GM18868 (cell line): ENCODE measurements around the gene EPO.

ENCODE experiments used
- ATAC-seq: cut with Tn5 transposase; IDR thresholded peaks from one replicate; pipeline ENCODE4 v1.9.1; 2021; ENCODE audit warnings: mild to moderate bottlenecking, moderate library complexity; ENCODE audit not compliant: unreplicated experiment

The EPO gene

GRCh38 chr7:100682991-100683658, 37.1 kb upstream of the EPO start:
- no peak for ATAC-seq

GRCh38 chr7:100683659-100684533, 36.4 kb upstream of the EPO start:
- ATAC-seq = no peak

GRCh38 chr7:100684534-100685042, 35.7 kb upstream of the EPO start:
- no peak for ATAC-seq

DNA sequence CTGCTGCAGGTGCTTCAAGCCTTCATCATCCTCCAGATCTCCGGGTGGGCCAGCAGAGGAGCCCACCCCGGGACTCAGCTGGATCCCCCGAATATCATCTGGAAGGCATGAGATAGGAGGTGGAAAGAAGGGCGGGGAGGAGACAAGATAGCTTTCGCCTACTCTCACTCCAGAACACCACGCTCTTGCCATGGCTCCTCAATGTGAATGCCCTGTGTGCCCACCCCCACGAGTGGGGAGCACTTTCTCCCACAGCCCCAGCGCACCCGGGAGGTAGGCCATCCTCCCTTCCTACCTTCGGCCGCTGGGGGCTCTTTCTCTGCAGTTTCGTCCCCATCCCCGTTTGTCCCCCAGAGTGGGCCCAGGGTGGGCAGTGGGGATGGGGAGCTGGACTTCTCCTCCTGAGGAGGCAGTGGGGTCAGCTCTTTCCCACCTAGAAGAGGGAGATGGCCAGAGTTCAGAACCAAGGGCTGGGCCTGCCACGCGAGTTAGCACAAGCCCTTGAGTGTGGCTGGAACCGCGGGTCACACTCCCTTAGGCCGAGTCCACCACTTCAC, 35.1 kb upstream of the EPO start:
- ATAC-seq = no peak

- no peak for ATAC-seq
These were observed 34.6 kb upstream of the EPO start for GRCh38 chr7:100685631-100686145.

DNA sequence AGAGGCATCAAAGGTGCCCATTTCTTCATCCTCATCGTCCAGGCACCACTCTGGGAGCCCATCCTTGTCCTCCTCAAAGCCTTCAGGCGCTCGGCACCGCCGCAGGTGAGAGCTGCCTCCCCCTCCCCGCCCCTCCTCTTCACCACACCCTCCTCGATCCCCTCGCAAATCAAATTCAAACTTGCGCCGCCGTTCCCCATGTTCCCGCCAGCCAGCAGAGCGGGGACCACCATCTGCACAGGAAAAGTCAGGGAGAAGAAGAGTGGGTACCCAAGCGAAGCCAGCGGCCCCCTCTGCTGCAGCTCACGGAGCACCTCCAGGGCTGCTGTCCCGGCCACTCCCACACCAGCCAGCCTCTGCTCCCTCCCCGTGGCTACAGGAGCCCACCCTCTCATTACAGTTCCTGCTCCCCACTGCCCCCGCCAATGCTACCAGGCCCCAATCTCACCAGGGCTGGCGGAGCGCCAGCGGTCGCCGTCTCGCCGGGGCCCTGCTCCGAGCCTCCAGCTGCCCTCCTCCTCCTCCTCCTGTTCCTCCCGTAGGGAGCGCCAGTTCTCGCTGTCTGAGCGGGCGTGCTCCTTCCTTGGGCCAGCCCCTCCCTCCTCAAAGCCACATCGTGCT, 34.0 kb upstream of the EPO start:
- ATAC-seq = no peak

DNA sequence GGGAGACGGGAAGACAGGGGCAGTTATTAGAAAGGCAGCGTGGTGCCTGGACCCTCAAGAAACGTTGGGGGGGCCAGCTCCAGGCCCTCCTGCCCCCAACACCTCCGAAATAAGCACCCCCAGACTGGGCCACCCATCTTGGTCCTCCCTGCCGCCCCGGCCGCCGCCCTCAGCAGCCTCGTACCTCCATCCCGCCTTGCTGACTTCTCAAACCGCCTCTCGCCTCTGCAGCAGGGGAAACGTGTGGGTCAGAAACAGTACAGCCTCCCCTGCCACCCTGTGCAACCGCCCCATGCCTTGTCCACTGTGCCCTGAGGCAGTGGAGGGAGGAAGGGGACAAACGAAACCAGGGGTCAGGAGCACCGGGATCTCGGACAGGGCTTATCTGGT, 33.5 kb upstream of the EPO start:
- no peak for ATAC-seq

DNA sequence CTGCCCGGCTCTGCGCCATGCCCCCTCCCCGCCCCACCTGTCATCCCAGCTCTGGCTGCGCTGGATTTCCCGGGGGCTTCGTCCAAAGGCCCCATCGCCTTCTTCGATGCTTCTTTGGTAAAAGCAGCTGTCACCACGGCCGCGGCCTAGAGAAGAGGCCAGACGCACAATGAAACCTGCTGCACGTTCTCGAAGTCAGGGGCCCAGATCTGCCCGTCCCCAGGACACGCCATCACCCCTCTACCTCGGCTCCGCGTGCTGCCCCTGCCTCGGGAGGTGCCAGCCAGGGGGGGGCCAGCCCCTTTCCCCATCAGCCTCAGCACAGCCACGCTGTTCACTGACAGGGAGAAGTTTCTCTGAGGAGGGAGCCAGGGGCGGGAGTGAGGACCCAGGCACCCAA, 33.0 kb upstream of the EPO start:
- no peak for ATAC-seq

DNA sequence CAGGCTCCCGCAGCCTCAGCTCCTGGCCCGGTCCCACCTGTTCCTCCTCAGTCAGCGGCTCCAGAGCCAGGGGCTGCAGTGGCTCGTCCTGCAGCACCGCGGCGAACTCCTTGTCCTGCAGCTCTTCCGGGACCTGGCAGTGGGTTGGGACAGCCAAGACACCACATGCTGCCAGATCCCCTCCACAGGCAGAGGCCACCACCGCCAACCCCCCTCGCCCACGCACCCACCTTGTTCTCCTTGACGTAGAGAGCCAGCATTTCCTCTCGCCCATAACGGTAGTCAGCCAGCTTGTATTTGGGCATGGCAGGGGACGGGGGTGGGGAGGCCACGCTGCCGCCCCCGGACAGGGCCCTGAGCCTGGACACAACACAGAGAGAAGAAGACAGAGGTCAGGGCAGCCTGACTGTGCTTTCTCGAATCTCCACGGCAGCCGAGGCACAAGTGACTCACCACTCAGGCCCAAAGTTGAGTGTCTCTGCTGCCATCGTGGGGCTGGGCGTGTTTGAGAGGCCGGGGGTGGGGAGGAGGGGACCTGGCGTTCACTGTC, 32.4 kb upstream of the EPO start:
- ATAC-seq = no peak

- ATAC-seq = no peak
These were observed 31.9 kb upstream of the EPO start for GRCh38 chr7:100688326-100688860.

GRCh38 chr7:100689230-100690135, 30.8 kb upstream of the EPO start:
- ATAC-seq = no peak

- no peak for ATAC-seq
These were observed 28.3 kb upstream of the EPO start for GRCh38 chr7:100691676-100692577.

GRCh38 chr7:100692578-100692961, 27.7 kb upstream of the EPO start:
- ATAC-seq = no peak

DNA sequence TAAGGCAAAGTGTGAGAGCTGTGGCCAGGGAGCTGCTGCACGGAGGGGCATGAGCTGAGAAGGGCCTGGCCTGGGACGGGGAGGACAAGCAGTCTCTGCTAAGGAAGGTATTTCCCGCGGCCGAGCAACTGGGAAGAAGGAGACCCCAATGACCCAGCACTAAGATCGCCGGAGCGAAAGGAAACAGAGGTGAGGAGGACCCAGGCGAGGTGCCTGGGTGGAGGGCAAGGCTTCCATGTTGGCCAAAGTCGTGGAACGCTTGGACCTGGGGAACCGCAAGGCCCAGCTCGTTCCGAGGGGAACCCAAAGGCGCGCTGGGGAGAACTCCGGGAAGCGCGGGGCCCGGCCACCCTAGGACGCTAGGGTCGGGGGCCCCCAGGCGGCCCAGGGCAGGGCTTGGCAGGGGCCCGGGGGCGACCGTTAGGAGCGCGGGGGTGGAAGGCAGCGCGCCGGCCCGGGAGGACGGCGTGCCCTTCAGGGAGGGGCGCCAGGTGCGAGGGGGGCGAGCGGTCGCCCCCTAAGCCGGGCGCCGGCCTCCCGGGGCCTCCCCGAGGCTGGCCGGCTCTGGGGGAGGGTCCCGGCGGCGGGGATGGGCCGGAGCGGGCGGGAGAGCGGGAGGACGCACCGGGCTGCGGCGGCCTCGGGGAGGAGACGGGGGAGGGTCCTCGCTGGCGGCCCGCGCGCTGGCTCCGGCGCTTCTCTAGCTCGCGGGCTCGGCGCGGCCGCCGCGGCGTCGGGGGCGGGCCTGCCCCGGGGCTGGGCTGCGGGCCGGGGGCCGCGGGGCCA, 26.8 kb upstream of the EPO start:
- ATAC-seq = peak; percentile 26

DNA sequence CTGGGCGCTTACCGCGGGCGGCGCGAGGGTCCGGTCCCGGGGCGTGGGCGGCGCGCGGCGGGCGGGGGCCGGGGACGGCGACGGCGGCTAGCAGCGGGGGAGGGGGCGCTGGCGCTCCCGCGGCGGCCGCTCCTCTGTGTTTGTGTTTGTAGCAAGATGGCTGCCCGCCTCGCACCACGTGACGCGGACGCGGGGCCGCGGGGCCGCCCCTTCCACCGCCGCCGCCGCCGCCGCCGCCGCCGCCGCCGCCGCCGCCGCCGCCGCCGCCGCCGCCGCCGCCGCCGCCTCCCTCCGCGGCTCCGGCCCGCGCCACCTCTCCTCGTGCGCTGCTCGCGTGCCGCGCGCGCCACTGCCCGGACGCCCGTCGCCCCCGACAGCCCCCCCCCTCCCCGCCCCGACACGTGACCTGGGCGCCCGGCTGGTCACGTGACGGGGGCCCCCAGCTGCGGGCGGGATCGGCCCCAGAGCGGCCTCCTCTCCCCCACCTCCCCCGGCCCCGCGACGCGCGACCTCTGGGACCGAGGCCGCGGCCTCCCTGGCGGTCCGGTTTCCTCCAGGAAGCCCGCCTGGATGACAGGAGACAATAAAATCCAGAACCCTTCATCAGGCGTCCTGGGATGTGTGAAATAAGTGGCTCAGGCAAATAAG, 26.0 kb upstream of the EPO start, which contains the start of gene GIGYF1:
Gene GIGYF1 (minus strand): TSS at position 153 of the 648 bp plus-strand sequence. CDS start 6,012 bp downstream, outside the sequence.
- peak; percentile 39 for ATAC-seq

GRCh38 chr7:100696123-100696521, 24.1 kb upstream of the EPO start:
- no peak for ATAC-seq

DNA sequence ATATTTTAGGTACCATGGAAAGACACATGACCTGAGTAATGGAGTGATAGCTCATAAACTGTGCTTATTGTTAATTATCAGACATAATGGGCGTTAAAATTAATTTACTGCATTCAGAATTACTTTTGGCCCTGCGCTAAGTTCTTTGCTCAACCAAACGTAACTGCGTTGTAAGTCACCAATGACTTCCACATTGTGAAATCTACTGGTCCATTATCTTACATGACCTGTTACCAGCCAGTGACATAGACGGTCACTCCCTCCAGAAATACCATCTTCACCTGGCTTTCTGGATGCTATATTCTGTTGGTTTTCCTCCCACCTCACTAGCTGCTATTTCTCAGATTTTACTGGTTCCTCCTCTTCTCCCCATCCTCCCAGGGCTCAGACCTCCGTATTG, 21.2 kb upstream of the EPO start:
- no peak for ATAC-seq
